H1 (cell line): ENCODE measurements around the gene PCBD1. TPM values are rescaled to one million over a fixed set of nuclear protein-coding genes. Genes with fewer than 3 reads are reported as not detected.

Source experiments
- CTCF ChIA-PET: fragments of 300-600 bp; sonication (Branson Sonifier 250); formaldehyde crosslinking; loops from one replicate; lab custom pipeline; 2021; ENCODE audit not compliant: partially characterized antibody; lab: Charles Lee
- POLR2A ChIA-PET: fragments of 300-600 bp; sonication (Branson Sonifier 250); formaldehyde crosslinking; loops from one replicate; lab custom pipeline; 2021; ENCODE audit warnings: inconsistent platforms; ENCODE audit not compliant: partially characterized antibody; lab: Charles Lee
- DNase-seq, 2 experiments: peaks; one replicate each; pipeline versions ENCODE4 v3.0.0 to v3.0.0-alpha.2; 2010 to 2022; ENCODE audit warnings: low spot score in 2 of 2, low read depth in 1 of 2, mixed read lengths in 1 of 2
- FAIRE-seq: peaks from 2 replicates; lab custom pipeline; 2011; peaks lifted over from hg19 to GRCh38; lab: Jason Lieb, UNC
- H2AFZ ChIP-seq: 2 replicates; pipeline ENCODE4 v1.8.1; 2012; ENCODE audit warnings: low read length, inconsistent platforms
- H2AK5ac ChIP-seq: 2 replicates; pipeline ENCODE4 v1.6.1; 2013; ENCODE audit warnings: low read depth, low read length
- H2BK120ac ChIP-seq: replicated peaks from 2 replicates; pipeline ENCODE3; 2013; ENCODE audit warnings: low read depth, low read length, inconsistent platforms
- H2BK12ac ChIP-seq: 2 replicates; pipeline ENCODE4 v1.6.1; 2013; ENCODE audit warnings: low read depth, low read length
- H2BK15ac ChIP-seq: 2 replicates; pipeline ENCODE4 v1.6.1; 2013; ENCODE audit warnings: low read length
- H2BK20ac ChIP-seq: 2 replicates; pipeline ENCODE4 v1.6.1; 2013; ENCODE audit warnings: low read length
- H2BK5ac ChIP-seq: 2 replicates; pipeline ENCODE4 v1.6.1; 2013; ENCODE audit warnings: low read depth, low read length
- H3K14ac ChIP-seq: 2 replicates; pipeline ENCODE4 v1.6.1; 2013; ENCODE audit warnings: inconsistent platforms; ENCODE audit not compliant: insufficient read length
- H3K18ac ChIP-seq: 2 replicates; pipeline ENCODE4 v1.6.1; 2013; ENCODE audit warnings: low read length; ENCODE audit errors: extremely low read depth
- H3K23ac ChIP-seq: 2 replicates; pipeline ENCODE4 v1.6.1; 2013; ENCODE audit warnings: inconsistent platforms; ENCODE audit not compliant: insufficient read length
- H3K23me2 ChIP-seq: 2 replicates; pipeline ENCODE4 v1.6.1; 2013; ENCODE audit warnings: low read depth, low read length
- H3K27ac ChIP-seq: 2 replicates; pipeline ENCODE4 v1.6.1; 2011; ENCODE audit warnings: low read depth, low read length, inconsistent platforms
- H3K27me3 ChIP-seq, 4 experiments: replicated peaks in 1 of 4; 1 replicate in 1 of 4; 2 replicates in 3 of 4; pipeline versions ENCODE4 v1.6.1 to v1.8.1; 2011 to 2013; ENCODE audit warnings: low read length in 3 of 4, mild to moderate bottlenecking in 3 of 4, inconsistent platforms in 2 of 4, mixed read lengths in 2 of 4, moderate library complexity in 1 of 4; ENCODE audit not compliant: control insufficient read depth in 3 of 4, insufficient read depth in 3 of 4; ENCODE audit errors: extremely low read depth in 1 of 4
- H3K36me3 ChIP-seq, 4 experiments: 2 replicates each; pipeline versions ENCODE4 v1.6.1 to v1.8.1; 2011 to 2013; ENCODE audit warnings: mild to moderate bottlenecking in 4 of 4, low read length in 3 of 4, moderate library complexity in 2 of 4, control low read depth in 1 of 4, inconsistent platforms in 1 of 4; ENCODE audit not compliant: insufficient read depth in 4 of 4, control insufficient read depth in 2 of 4
- H3K4ac ChIP-seq: replicated peaks from 2 replicates; pipeline ENCODE3; 2013; ENCODE audit warnings: low read length, low read depth, mixed read lengths, inconsistent platforms; ENCODE audit not compliant: insufficient read length
- H3K4me1 ChIP-seq, 4 experiments: replicated peaks in 1 of 4; 1 replicate in 1 of 4; 2 replicates in 3 of 4; pipeline versions ENCODE4 v1.6.1 to v1.8.1; 2011 to 2013; ENCODE audit warnings: low read length in 3 of 4, inconsistent platforms in 2 of 4, mixed read lengths in 1 of 4; ENCODE audit not compliant: insufficient read depth in 4 of 4, control insufficient read depth in 3 of 4
- H3K4me2 ChIP-seq, 2 experiments: 2 replicates each; pipeline versions ENCODE4 v1.6.1 to v1.8.1; 2011 to 2013; ENCODE audit warnings: low read depth in 2 of 2, low read length in 2 of 2, control low read depth in 1 of 2, inconsistent platforms in 1 of 2, mild to moderate bottlenecking in 1 of 2; ENCODE audit not compliant: insufficient read depth in 1 of 2
- H3K4me3 ChIP-seq, 4 experiments: fragments of 200-600, 300-600 bp in 1 of 4; sonication (generic), shearing (Covaris generic), sonication (Bioruptor Twin) in 1 of 4; 2 replicates each; pipeline versions ENCODE4 v1.5.1 to v1.8.1; 2011 to 2016; ENCODE audit warnings: low read length in 4 of 4, low read depth in 3 of 4, control low read depth in 2 of 4, inconsistent platforms in 2 of 4, mild to moderate bottlenecking in 2 of 4, mixed read lengths in 1 of 4, moderate library complexity in 1 of 4; ENCODE audit not compliant: insufficient read depth in 2 of 4; ENCODE audit errors: extremely low read depth in 1 of 4
- H3K56ac ChIP-seq: replicated peaks from 2 replicates; pipeline ENCODE3; 2013; ENCODE audit warnings: low read depth, mild to moderate bottlenecking, mixed read lengths, low read length, inconsistent platforms; ENCODE audit not compliant: insufficient read length
- H3K79me1 ChIP-seq: 2 replicates; pipeline ENCODE4 v1.6.1; 2013; ENCODE audit warnings: low read depth, low read length, control low read depth
- H3K79me2 ChIP-seq, 2 experiments: 2 replicates each; pipeline versions ENCODE4 v1.6.1 to v1.8.1; 2012 to 2013; ENCODE audit warnings: low read length in 2 of 2, mild to moderate bottlenecking in 2 of 2, inconsistent platforms in 1 of 2; ENCODE audit not compliant: insufficient read depth in 2 of 2, control insufficient read depth in 1 of 2
- H3K9ac ChIP-seq, 4 experiments: replicated peaks in 1 of 4; 1 replicate in 1 of 4; 2 replicates in 3 of 4; pipeline versions ENCODE4 v1.6.1 to v1.8.1; 2011 to 2013; ENCODE audit warnings: low read depth in 3 of 4, low read length in 3 of 4, control low read depth in 2 of 4, mild to moderate bottlenecking in 2 of 4, moderate library complexity in 2 of 4, inconsistent platforms in 1 of 4; ENCODE audit errors: extremely low read depth in 1 of 4
- H3K9me3 ChIP-seq, 2 experiments: 2 replicates each; pipeline versions ENCODE4 v1.6.1 to v1.8.1; 2012 to 2013; ENCODE audit warnings: mild to moderate bottlenecking in 2 of 2, moderate library complexity in 2 of 2, control low read depth in 1 of 2, inconsistent platforms in 1 of 2, low read depth in 1 of 2, low read length in 1 of 2, mixed read lengths in 1 of 2; ENCODE audit not compliant: insufficient read depth in 2 of 2
- H4K20me1 ChIP-seq, 2 experiments: replicated peaks in 1 of 2; 2 replicates each; pipeline versions ENCODE3 to v1.8.1; 2011 to 2013; ENCODE audit warnings: inconsistent platforms in 2 of 2, low read length in 2 of 2, mild to moderate bottlenecking in 1 of 2; ENCODE audit not compliant: insufficient read depth in 2 of 2, control insufficient read depth in 1 of 2
- H4K5ac ChIP-seq: 2 replicates; pipeline ENCODE4 v1.6.1; 2013; ENCODE audit warnings: low read length, low read depth, mixed read lengths, inconsistent platforms; ENCODE audit not compliant: insufficient read length
- H4K8ac ChIP-seq: 2 replicates; pipeline ENCODE4 v1.8.0; 2013; ENCODE audit warnings: mild to moderate bottlenecking, moderate library complexity, low read length, inconsistent platforms; ENCODE audit not compliant: insufficient read depth; ENCODE audit errors: extremely low read depth
- H4K91ac ChIP-seq: replicated peaks from 2 replicates; pipeline ENCODE3; 2013; ENCODE audit warnings: low read length, mixed read lengths, inconsistent platforms; ENCODE audit not compliant: insufficient read length
- CEBPB ChIP-seq: IDR thresholded peaks from 2 replicates; pipeline ENCODE4 v1.6.1; 2012; ENCODE audit warnings: low read depth, low read length
- CREB1 ChIP-seq: IDR thresholded peaks from 2 replicates; pipeline ENCODE4 v1.6.1; 2012; ENCODE audit warnings: inconsistent platforms
- JUN ChIP-seq: IDR thresholded peaks from 2 replicates; pipeline ENCODE4 v1.6.1; 2011; ENCODE audit warnings: low read depth, mild to moderate bottlenecking, improper control_type of control experiment, low read length
- NANOG ChIP-seq: IDR thresholded peaks from 2 replicates; pipeline ENCODE4 v1.6.1; 2011; ENCODE audit warnings: low read length, low read depth, mild to moderate bottlenecking, inconsistent platforms; ENCODE audit not compliant: insufficient read depth, poor library complexity, severe bottlenecking
- POLR2AphosphoS5 ChIP-seq: IDR thresholded peaks from 2 replicates; pipeline ENCODE4 v1.6.1; 2011; ENCODE audit warnings: low read depth, low read length
- RNF2 ChIP-seq: fragments of 200-900, 300-1000 bp; sonication (generic); IDR thresholded peaks from 2 replicates; pipeline ENCODE4 v1.7.1; 2016; ENCODE audit warnings: borderline replicate concordance, low read depth, mild to moderate bottlenecking, antibody characterized with exemption, low read length; ENCODE audit not compliant: poor library complexity, severe bottlenecking; ENCODE audit errors: missing control alignments
- SP4 ChIP-seq: IDR thresholded peaks from 2 replicates; pipeline ENCODE4 v1.6.1; 2012; ENCODE audit warnings: low read length, inconsistent platforms
- SUZ12 ChIP-seq: fragments of 200-600 bp; sonication (generic); IDR thresholded peaks from 2 replicates; pipeline ENCODE4 v1.6.1; 2012; ENCODE audit warnings: mild to moderate bottlenecking, inconsistent platforms, low read length, moderate library complexity, mixed read lengths
- WGBS, 2 experiments: shearing (Covaris generic) in 1 of 2; methylation state at CpG; one replicate each; pipeline versions ENCODE4 v1.1.6 to v1.1.7; 2013 to 2015; ENCODE audit warnings: low lambda C conversion rate in 2 of 2, mixed read lengths in 2 of 2, inconsistent platforms in 1 of 2, low coverage in 1 of 2, missing lambda C conversion rate in 1 of 2; ENCODE audit not compliant: insufficient replicate concordance in 2 of 2, insufficient coverage in 1 of 2, insufficient read length in 1 of 2; ENCODE audit errors: extremely low coverage in 1 of 2, missing lambda C conversion rate in 1 of 2; 5-methylcytosine and 5-hydroxymethylcytosine counted together
- polyA plus RNA-seq, 7 experiments: library from polyadenylated mRNA; depleted of rRNA in 3 of 7; stranded (reverse) in 5 of 7; unstranded in 2 of 7; fragments of >200 nt in 5 of 7; fragments of 200-250 nt in 2 of 7; gene quantifications; 1 replicate in 5 of 7; 2 replicates in 1 of 7; 4 replicates in 1 of 7; pipeline versions ENCODE4 v1.2.1 to v1.2.3, GENCODE V29; 2011 to 2013; ENCODE audit warnings: missing spikeins in 2 of 7, mixed read lengths in 2 of 7
- total RNA-seq: library from RNA; stranded (reverse); fragmentation: NEBNext Ultra II Directional; extraction: Animal tissue kit (Norgen Biotek cat#: 25700); gene quantifications from 2 replicates; pipeline ENCODE4 v1.2.1, GENCODE V29; 2021
- TF ChIP-seq, protein P1 (sequence below): IDR thresholded peaks from 2 replicates; pipeline ENCODE4 v1.6.1; 2011; ENCODE audit warnings: low read depth, mild to moderate bottlenecking, low read length; ENCODE audit not compliant: insufficient read depth

PCBD1 gene
- total and polyA plus RNA-seq, 2 of the 8 experiments (the other 6 are each of a cell fraction or from before 2014, with no cell fraction given), result 46.5 to 55.0 TPM

DNA sequence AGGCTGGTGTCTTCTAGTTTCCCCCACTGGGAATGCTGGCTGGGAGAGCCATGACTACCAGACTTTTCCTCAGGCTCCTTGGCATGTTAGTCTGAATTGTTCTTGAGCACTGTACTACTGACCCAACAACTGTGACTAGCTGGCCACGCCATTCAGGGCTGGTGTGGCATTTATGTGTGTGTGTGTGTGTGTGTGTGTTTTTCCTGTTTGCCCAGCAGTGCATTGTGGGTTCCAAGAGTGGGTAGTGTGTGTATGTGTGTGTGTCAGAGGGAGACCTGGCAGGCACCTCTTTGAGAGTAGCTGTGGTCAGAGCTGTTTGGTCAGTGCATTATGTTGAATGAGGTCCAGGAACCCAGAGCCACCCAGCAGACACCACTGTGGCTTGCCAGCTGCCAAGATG lies 9.2 kb downstream of the PCBD1 start:
- Histone ChIP-seq H3K56ac (no peak overlapping the region), H3K23me2 (no peaks in the 10 kb centered on the region), H3K4me2 (no peak overlapping the region), H3K4ac (no peak overlapping the region), H2BK12ac (no peak overlapping the region), H3K9me3 (no peaks in the 10 kb centered on the region), H3K79me1 (no peaks in the 10 kb centered on the region; the same call in 1 of the 2 replicates), H2BK15ac (no peak overlapping the region), H3K4me1 (peaks cover 0 to 7% (median 2%) of the 10 kb centered on the region in 4 experiments; a peak in 3 of 7 replicates), H3K14ac (no peak overlapping the region), H2BK5ac (no peak overlapping the region), H2AFZ (no peak overlapping the region), H2BK20ac (no peak overlapping the region), H3K23ac (no peak overlapping the region), H3K27me3 (no peaks in the 10 kb centered on the region), H4K5ac (no peak overlapping the region), H2BK120ac (no peak overlapping the region), H3K9ac (no peak overlapping the region), H3K27ac (no peak overlapping the region), H2AK5ac (no peak overlapping the region), H4K8ac (no peak overlapping the region), H3K36me3 (peaks cover 2 to 33% (median 13%) of the 10 kb centered on the region in 4 experiments; a peak in 7 of 8 replicates), H4K91ac (no peak overlapping the region), H4K20me1 (peaks cover 2 to 4% of the 10 kb centered on the region in 2 experiments), H3K4me3 (no peak overlapping the region), H3K79me2 (no peaks in the 10 kb centered on the region), H3K18ac (no peak overlapping the region)
- CTCF ChIA-PET, result interaction anchor here (0.6 to 5.6 kb wide), 22 partner anchors 9 to 685 kb away, joined by 3 to 39 read pairs (median 4); partner anchors contain the start of gene PRF1
- TF ChIP-seq POLR2AphosphoS5 (no peak), CEBPB (no peak), JUN (no peak), SP4 (no peak), CREB1 (no peak), RNF2 (no peak), SUZ12 (no peak), NANOG (no peak)
- TF ChIP-seq, protein P1, sequence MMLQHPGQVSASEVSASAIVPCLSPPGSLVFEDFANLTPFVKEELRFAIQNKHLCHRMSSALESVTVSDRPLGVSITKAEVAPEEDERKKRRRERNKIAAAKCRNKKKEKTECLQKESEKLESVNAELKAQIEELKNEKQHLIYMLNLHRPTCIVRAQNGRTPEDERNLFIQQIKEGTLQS, result no peak
- WGBS, 2 experiments, result 91% methylated on average over 1 of the region's 1 CpG; no CpG with 5 or more reads in 1 of the 2 experiments
- no peak for FAIRE-seq
- no peak for DNase-seq
- POLR2A ChIA-PET, result interaction anchor here (1.3 to 2.8 kb wide), 4 partner anchors 8 to 62 kb away, joined by 3 to 12 read pairs (median 4); partner anchors contain the start of gene PCBD1
